AG04449 (cell line): ENCODE measurements around the gene CCL17.

ENCODE experiments used
- CTCF ChIA-PET: fragments of 350-600 bp; formaldehyde crosslinking; extraction: SDS; loops from one replicate; lab custom pipeline; 2021; ENCODE audit warnings: antibody characterized with exemption; lab: Yijun Ruan, JAX
- POLR2A ChIA-PET: fragments of 400-600, 350-600 bp; formaldehyde crosslinking; extraction: SDS; loops from one replicate; lab custom pipeline; 2020; ENCODE audit warnings: antibody characterized with exemption, inconsistent platforms; lab: Yijun Ruan, JAX
- DNase-seq: peaks from one replicate; pipeline ENCODE4 v3.0.0-alpha.2; 2010; ENCODE audit warnings: low read depth, low spot score
- H3K4me3 ChIP-seq: 2 replicates; pipeline ENCODE4 v1.5.1; 2011; ENCODE audit warnings: low read depth, mild to moderate bottlenecking, control low read depth, low read length
- TF ChIP-seq, protein P1 (sequence below): IDR thresholded peaks from one replicate; pipeline ENCODE4 v1.5.1; 2011; ENCODE audit warnings: mild to moderate bottlenecking, moderate library complexity, low read length, control low read depth, inconsistent platforms; ENCODE audit not compliant: insufficient read depth; ENCODE audit errors: missing control alignments

Gene CCL17

GRCh38 chr16:57376313-57376818 lies 28.2 kb upstream of the CCL17 start:
- POLR2A ChIA-PET, result no interaction called here
- CTCF ChIA-PET, result interaction anchor here (2.1 kb wide), 1 partner anchor 76 kb away, joined by 5 read pairs; no protein-coding TSS in a partner anchor
- TF ChIP-seq, protein P1, sequence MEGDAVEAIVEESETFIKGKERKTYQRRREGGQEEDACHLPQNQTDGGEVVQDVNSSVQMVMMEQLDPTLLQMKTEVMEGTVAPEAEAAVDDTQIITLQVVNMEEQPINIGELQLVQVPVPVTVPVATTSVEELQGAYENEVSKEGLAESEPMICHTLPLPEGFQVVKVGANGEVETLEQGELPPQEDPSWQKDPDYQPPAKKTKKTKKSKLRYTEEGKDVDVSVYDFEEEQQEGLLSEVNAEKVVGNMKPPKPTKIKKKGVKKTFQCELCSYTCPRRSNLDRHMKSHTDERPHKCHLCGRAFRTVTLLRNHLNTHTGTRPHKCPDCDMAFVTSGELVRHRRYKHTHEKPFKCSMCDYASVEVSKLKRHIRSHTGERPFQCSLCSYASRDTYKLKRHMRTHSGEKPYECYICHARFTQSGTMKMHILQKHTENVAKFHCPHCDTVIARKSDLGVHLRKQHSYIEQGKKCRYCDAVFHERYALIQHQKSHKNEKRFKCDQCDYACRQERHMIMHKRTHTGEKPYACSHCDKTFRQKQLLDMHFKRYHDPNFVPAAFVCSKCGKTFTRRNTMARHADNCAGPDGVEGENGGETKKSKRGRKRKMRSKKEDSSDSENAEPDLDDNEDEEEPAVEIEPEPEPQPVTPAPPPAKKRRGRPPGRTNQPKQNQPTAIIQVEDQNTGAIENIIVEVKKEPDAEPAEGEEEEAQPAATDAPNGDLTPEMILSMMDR, result no peak

DNA sequence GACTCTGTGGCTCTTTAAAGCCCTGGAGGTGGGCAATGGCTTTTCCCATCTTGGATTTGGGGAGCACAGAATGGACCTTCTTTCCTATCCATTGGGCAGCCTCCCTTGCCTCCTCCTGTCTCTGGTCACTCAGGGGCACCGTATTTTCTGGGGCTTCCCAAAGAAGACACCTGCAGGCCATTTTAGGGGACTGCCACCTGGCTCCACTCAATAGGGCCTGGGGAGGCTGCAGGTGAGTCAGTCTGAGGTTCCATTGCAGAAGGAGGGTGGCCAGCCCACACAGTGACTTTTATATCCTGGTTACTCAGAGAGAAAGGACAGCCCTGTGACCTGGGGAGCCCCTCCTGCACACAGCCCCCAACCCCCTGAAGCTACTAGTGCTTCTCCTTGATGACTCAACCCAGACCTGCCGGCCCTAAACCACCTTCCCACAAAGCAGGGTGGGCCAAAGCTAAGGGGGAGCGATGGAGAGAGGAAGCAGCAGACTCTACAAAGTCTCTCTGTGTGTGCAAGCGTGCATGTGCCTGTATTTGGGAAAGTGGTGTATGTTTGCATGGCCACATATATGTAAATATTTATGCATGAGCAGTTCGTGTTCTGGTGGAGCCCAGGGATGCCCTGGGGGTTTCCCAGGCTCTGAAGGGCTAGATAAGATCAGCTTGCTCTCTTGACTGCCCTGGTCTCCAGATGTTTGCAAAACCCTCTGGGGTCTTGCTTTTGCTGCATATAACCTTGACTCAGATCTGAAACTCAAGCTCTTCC lies 27.3 kb upstream of the CCL17 start:
- POLR2A ChIA-PET, result no interaction called here
- TF ChIP-seq, protein P1, result no peak
- no peak overlapping the region for H3K4me3 ChIP-seq
- CTCF ChIA-PET, result interaction anchor here (1.2 to 1.6 kb wide), 2 partner anchors 41 to 45 kb away, joined by 3 to 5 read pairs; no protein-coding TSS in a partner anchor
- DNase-seq, result no peak

More at GRCh38 chr16:57376313-57376818, 28.2 kb upstream of the CCL17 start:
- H3K4me3 ChIP-seq, result no peak overlapping the region
- no peak for DNase-seq

- POLR2A ChIA-PET, result no interaction called here
These were observed 25.0 kb upstream of the CCL17 start for GRCh38 chr16:57379579-57379978.

DNA sequence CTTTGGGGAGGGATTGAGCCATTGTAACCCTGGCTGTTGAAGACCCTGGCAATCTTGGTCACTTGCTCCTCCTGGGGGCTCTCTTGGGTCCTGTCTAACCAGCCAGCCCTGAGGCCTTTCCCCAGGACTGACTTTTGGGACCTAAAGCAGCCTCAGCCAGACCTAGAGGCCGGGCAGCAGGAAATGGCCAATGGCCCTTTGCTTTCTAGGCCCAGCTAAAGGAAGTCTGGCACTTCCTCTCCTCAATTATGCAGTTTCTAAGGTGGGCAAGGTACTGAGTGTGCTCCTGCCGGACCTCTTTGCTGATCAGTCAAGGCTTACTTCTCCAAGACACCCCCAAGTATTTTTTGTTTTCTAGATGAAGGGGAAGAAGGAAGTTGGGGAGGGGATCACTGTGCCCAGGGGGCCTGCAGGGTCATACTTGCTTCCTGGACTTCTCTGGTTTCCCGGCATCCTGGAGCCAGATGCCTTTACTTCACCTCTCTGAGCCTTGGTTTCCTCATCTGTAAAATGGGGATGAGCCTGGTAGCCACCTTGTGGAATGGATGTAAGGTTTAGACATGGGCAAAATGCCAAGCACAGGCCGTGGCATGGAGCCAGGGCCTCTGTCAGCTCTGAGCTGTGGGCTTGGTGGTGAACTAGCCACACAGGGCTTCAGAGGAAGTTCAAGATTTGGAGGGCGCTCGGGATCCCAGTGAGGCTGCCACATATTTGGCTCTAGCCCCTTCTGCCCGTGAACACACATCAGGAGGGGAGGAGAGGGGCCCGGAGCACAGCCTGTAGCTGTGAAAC lies 23.7 kb upstream of the CCL17 start:
- POLR2A ChIA-PET, result no interaction called here
- TF ChIP-seq, protein P1, result no peak
- DNase-seq, result no peak
- CTCF ChIA-PET, result interaction anchor here (1.4 to 3.2 kb wide), 4 partner anchors 8 to 288 kb away, joined by 3 to 9 read pairs (median 3); partner anchors contain the start of gene CX3CL1
- H3K4me3 ChIP-seq, result no peak overlapping the region

More at GRCh38 chr16:57379579-57379978, 25.0 kb upstream of the CCL17 start:
- TF ChIP-seq, protein P1, result no peak
- CTCF ChIA-PET, result interaction anchor here (3.2 kb wide), 1 partner anchor 37 kb away, joined by 9 read pairs; no protein-coding TSS in a partner anchor
- no peak overlapping the region for H3K4me3 ChIP-seq
- no peak for DNase-seq

DNA sequence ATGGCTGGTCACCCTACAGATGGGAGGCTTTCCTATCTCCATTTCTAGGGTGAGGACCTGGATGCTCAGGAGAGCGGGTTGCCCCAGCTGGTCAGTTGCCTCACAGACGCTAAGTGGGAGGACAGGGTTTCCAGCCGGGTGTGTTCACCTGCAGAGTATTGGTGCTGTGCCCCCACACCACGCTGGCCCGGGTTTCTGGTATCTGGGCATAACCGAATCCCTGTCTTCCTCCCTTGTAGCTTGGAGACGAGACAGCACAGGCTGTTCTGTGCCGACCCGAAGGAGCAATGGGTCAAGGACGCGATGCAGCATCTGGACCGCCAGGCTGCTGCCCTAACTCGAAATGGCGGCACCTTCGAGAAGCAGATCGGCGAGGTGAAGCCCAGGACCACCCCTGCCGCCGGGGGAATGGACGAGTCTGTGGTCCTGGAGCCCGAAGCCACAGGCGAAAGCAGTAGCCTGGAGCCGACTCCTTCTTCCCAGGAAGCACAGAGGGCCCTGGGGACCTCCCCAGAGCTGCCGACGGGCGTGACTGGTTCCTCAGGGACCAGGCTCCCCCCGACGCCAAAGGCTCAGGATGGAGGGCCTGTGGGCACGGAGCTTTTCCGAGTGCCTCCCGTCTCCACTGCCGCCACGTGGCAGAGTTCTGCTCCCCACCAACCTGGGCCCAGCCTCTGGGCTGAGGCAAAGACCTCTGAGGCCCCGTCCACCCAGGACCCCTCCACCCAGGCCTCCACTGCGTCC lies 22.6 kb upstream of the CCL17 start:
- TF ChIP-seq, protein P1, result no peak
- DNase-seq, result no peak
- H3K4me3 ChIP-seq, result no peak overlapping the region
- POLR2A ChIA-PET, result no interaction called here
- CTCF ChIA-PET, result interaction anchor here (1.4 to 3.2 kb wide), 4 partner anchors 9 to 289 kb away, joined by 3 to 9 read pairs (median 3); partner anchors contain the start of gene CX3CL1
